NCI-H128 (cell line): ENCODE measurements around the gene S100G.
"Not testable (repeated sequence)": the region's sequence is repeated elsewhere in the genome, so short reads cannot be mapped to it uniquely, and the experiment has no call there.

Experiments
- DNase-seq: peaks from one replicate; lab custom pipeline; 2025; ENCODE audit not compliant: unreplicated experiment; lab: John Stamatoyannopoulos, UW

S100G gene

GRCh38 chrX:16649858-16650257 is at the start of gene S100G:
S100G (plus strand) TSS chrX:16650158; CDS start chrX:16651007, 849 bp downstream.
- DNase-seq, result no peak

GRCh38 chrX:16601885-16602284 is 48.1 kb upstream of the S100G start:
- DNase-seq, result no peak

- DNase-seq, result not testable (repeated sequence)
These were observed 46.7 kb upstream of the S100G start for GRCh38 chrX:16603235-16603634.

GRCh38 chrX:16603822-16604221 is 46.1 kb upstream of the S100G start:
- no peak for DNase-seq

DNA sequence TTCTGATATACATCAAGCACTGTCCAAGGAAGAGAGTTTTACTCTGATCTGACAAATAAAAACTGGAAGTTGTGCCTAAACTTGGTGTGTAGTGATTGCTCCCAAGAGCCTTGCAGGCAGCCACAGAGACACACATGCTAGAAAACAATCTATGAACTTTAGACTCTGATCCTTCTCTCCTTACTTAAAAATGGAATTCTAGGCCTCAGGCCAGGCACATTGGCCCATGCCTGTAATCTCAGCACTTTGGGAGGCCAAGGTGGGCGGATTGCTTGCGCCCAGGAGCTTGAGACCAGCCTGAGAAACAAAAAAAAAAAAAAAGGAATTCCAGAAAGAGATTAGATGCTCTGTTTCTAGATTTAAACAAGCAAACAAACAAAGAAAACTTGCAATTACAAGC is 45.6 kb upstream of the S100G start:
- no peak for DNase-seq

DNA sequence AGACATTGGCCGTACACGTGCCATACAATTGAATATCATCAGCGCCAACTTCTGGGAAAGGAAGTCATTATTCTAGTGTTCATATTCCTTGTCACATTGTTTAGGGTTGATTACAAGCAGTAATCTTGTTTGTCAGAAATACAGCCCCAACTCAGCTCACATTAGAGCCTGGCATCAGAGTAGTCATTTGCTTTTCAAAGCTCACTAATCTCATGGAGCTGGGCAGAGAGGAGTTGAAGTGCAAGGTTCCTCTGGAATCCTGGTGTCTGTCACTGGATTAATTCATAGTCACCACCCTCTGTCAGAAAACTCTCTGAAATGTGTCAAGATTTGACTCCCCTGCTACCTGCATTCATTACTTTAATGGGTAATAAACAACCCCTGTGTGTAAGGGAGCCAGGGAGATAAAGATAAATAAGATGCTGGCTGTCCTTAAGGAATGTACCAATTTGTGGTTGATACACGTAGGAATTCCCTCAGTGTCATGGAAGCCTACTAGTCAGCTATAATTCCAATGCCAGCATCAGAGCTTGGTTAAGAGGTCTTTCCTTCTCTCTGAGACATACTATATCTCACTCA is 43.7 kb upstream of the S100G start:
- no peak for DNase-seq

GRCh38 chrX:16610121-16610621 is 39.8 kb upstream of the S100G start:
- no peak for DNase-seq

GRCh38 chrX:16610654-16611053 is 39.3 kb upstream of the S100G start:
- DNase-seq, result not testable (repeated sequence)

GRCh38 chrX:16612257-16612897 is 37.6 kb upstream of the S100G start:
- DNase-seq, result no peak

- DNase-seq, result no peak
These were observed 32.6 kb upstream of the S100G start for GRCh38 chrX:16617382-16617781.

DNA sequence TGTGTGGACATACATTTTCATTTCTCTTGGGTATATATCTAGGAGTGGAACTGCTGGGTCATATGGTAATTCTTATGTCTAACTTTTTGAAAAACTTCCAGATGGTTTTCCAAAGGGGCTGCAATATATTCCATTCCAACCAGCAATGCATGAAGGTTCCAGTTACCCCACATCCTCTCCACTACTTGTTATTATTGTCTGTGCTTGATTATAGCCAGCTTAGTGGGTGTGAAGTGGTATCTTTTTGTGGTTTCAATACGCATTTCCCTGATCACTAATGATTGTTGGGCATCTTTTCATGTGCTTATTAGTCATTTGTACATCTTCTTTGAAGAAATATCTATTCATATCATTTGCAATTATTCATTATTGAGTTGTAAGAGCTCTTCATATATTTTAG is 31.5 kb upstream of the S100G start:
- DNase-seq, result no peak

GRCh38 chrX:16619024-16619423 is 30.9 kb upstream of the S100G start:
- no peak for DNase-seq

- not testable (repeated sequence) for DNase-seq
These were observed 21.4 kb upstream of the S100G start for GRCh38 chrX:16628511-16628910.

GRCh38 chrX:16628946-16629595 is 20.9 kb upstream of the S100G start:
- DNase-seq, result no peak

GRCh38 chrX:16629909-16630308 is 20.0 kb upstream of the S100G start:
- no peak for DNase-seq

DNA sequence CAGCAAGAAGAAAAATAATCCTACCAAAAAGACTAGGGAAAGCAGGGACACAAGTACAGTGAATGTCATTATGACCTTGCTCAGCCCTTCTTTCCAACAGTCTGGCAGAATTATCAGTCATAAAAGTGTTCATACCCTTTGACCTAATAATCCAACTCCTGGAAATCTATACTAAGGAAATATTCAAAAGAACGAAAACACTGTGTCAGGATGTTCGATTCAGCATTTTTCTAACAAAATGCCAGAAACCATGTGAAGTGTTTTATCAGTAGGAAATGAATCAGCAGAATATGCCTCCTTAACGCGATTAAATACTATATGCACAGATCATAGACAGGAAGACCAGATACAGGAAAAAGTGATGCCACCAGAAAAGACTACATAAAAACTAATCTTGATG is 16.2 kb upstream of the S100G start:
- no peak for DNase-seq

DNA sequence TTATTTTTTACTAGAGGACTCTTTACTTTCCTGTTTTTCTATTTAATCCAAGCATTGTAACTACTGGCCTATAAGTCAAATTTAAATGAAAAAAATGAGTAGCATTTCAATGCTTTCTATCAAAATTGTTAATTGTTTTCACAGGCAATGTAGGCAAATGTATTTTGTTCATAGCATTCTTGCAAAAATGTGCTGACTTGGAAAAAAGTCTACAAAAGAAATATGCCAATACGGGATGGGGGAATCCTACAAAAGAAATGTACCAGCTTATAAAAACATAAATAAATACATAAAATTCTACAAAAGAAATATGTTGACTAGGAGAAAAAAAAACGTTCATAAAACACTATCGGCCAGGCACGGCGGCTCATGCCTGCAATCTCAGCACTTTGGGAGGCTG is 14.9 kb upstream of the S100G start:
- no peak for DNase-seq

GRCh38 chrX:16635596-16635995 is 14.4 kb upstream of the S100G start:
- DNase-seq, result no peak

DNA sequence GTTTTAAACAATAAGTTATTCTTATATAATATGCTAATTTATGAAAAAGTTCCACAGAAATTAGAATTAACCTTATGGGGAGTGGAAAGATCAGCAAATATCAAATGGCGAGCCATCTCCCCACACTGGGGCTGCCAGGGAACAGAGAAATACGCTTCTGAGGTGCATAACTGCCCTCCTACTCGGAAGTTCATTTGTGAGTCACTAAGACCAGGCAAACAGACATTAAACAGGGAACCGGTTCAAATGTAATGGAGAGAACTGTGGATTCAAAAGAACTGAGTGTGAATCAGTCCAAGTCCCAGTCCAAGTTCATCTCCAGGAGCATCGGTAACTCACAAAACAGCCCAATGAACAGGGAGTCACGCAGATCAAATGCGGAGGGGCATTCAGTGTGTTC is 11.4 kb upstream of the S100G start:
- DNase-seq, result no peak

DNA sequence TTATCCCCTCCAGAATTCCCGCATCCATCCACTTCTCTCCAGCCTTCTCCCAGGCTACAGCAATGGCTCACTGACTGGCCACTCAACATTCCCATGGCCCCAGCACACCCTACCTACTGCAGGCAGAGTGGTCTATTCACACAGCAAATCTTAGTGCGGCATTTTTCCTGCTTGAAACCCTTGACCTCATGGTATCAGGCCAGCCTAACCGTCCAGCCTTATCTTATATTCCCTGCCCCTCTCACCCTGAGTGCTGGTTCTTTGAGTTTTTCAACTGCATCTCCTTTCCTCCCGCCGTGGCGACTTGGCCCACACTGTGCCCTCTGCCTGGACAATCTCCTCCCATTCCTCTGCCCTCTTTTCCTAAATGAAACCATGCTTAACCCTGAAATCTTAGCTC is 10.0 kb upstream of the S100G start:
- DNase-seq, result no peak

DNA sequence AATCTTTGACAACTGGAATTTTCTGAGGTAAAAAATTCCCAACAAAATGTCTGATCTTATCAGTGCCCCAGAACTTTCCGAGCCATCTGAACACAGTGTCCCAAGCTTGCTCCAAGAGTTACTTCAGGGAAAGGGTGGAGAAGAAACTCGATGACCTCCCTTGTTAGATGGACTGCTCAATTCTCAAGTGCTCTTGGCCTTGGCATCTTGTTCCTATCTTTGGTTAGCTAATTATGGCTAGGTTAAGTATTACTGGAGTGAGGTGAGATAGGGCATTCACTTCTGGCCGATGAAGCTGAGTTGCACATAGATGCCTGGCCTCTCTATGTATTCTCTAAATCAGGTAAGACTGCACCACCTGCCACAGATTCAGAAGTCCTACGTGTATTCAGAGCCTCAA is 9.1 kb upstream of the S100G start:
- no peak for DNase-seq

DNA sequence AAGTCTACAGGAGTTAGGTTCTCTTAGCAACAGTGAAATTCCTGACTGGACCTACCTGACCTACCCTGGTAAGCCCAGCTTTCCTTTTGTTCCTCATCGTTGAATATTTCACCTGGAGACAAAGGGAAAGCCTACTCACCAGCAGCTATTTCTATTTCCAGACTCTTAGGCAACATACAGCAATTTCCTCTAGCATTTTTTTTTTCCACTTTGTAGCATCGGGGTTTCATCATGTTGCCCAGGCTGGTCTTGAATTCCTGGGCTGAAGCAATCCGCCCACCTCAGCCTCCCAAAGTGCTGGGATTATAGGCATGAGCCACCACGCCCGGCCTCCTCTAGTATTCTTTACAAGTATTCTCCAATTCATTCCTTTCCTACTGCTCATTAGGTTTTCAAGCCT is 6.8 kb upstream of the S100G start:
- no peak for DNase-seq
